Pancreas (tissue), 10 donors: ENCODE data around the gene CNTN5. TPM values are rescaled to one million over a fixed set of nuclear protein-coding genes. Genes with fewer than 3 reads are reported as not detected.

ENCODE experiments used
- ATAC-seq, 4 donors: fragments of 200-7000 bp; cut with Tn5 transposase; one replicate each; pipeline versions ENCODE4 v1.8.0 to v1.9.1; 2020; ENCODE audit warnings: mild to moderate bottlenecking in 4 of 4, moderate library complexity in 4 of 4
- DNase-seq, 6 donors: peaks; one replicate each; pipeline ENCODE4 v3.0.0-alpha.2; 2020
- FAIRE-seq: peaks from 2 replicates; lab custom pipeline; 2012; peaks lifted over from hg19 to GRCh38; lab: Jason Lieb, UNC
- H3K27ac ChIP-seq, 4 donors: fragments of 200-600 bp; sonication (generic); 1 replicate in 3 of 4; 2 replicates in 1 of 4; pipeline versions ENCODE4 v1.5.0 to v1.8.0; 2020
- H3K27me3 ChIP-seq, 4 donors: fragments of 200-600 bp; one replicate each; pipeline ENCODE4 v1.8.0; 2021
- H3K36me3 ChIP-seq, 3 donors: fragments of 200-600 bp; sonication (generic) in 1 of 3; one replicate each; pipeline versions ENCODE4 v1.5.0 to v1.8.0; 2020 to 2021
- H3K4me1 ChIP-seq, 3 donors: fragments of 200-600 bp; one replicate each; pipeline ENCODE4 v1.8.0; 2021
- H3K4me3 ChIP-seq, 4 donors: fragments of 200-600 bp; sonication (generic) in 2 of 4; one replicate each; pipeline versions ENCODE4 v1.5.0 to v1.8.0; 2020 to 2021
- H3K9me3 ChIP-seq, 4 donors: fragments of 200-600 bp; one replicate each; pipeline ENCODE4 v1.8.0; 2021
- CTCF ChIP-seq, 4 donors: fragments of 200-600 bp; sonication (generic) in 3 of 4; IDR thresholded peaks; one replicate each; pipeline versions ENCODE4 v1.5.0 to v1.8.0; 2021; ENCODE audit warnings: antibody characterized with exemption in 4 of 4
- WGBS, 2 donors: extraction: QIAGEN DNeasy Blood & Tissue Kit; methylation state at CpG; one replicate each; pipeline ENCODE4 v1.1.7; 2013; 5-methylcytosine and 5-hydroxymethylcytosine counted together
- intact Hi-C, 3 donors: fragments of 100-400 bp; cut with DNase I; formaldehyde crosslinking; loops; one replicate each; pipeline versions ENCODE4 v1.11.1 to v1.14.2; 2022
- polyA plus RNA-seq, 2 donors: library from polyadenylated mRNA; stranded (reverse); fragments of 200-250 nt; gene quantifications; one replicate each; pipeline ENCODE4 v1.2.3, GENCODE V29; 2013
- total RNA-seq, 6 donors: library from RNA; stranded (reverse); fragmentation: NEBNext Ultra II Directional in 4 of 6; extraction: Animal tissue kit (Norgen Biotek cat#: 25700) in 4 of 6; gene quantifications; one replicate each; pipeline versions ENCODE4 v1.2.1 to v1.2.4, GENCODE V29; 2021 to 2023
- donor health status: healthy with polysubstance abuse.
- donor health status: DM: no; HTN: no; CAD: no; lungs with moderate emphysema.
- donor health status: DM: no; HTN: no; CAD: no.
- donor health status: control.
- donor health status: control.
- donor health status: Bipolar disorder and iron deficiency.
- donor health status: DM: yes; HTN: yes; CAD: no.
- donor health status: DM: no; HTN: no; CAD: no.
- donor health status: DM: no; HTN: no; CAD: no.
- donor health status: DM: yes; HTN: yes; CAD: no.

The CNTN5 gene
- total and polyA plus RNA-seq, 8 donors: 0.11 to 1.2 (median 0.58) TPM

- Histone ChIP-seq H3K9me3 (no peaks in the 10 kb centered on the region), H3K36me3 (no peaks in the 10 kb centered on the region), H3K4me3 (no peak overlapping the region), H3K27me3 (no peaks in the 10 kb centered on the region), H3K27ac (no peak overlapping the region), H3K4me1 (no peaks in the 10 kb centered on the region)
- 52 to 82% methylated on average over 1 of the region's 1 CpG for WGBS, 2 donors
- intact Hi-C loops: no loop called here
- no peak for TF ChIP-seq CTCF (IDR thresholded peaks at IDR 0.05)
- ATAC-seq (no peak), FAIRE-seq (no peak), DNase-seq (no peak)
Observed at GRCh38 chr11:99333621-99334020, 312.9 kb downstream of the CNTN5 start.

GRCh38 chr11:99343117-99343516 is 322.4 kb downstream of the CNTN5 start:
- Histone ChIP-seq H3K27me3 (no peaks in the 10 kb centered on the region), H3K36me3 (no peaks in the 10 kb centered on the region), H3K9me3 (no peaks in the 10 kb centered on the region), H3K4me3 (no peak overlapping the region), H3K27ac (no peak overlapping the region), H3K4me1 (no peaks in the 10 kb centered on the region)
- intact Hi-C loops: no loop called here
- FAIRE-seq (no peak), DNase-seq (no peak), ATAC-seq (no peak)
- TF ChIP-seq CTCF (IDR thresholded peaks at IDR 0.05): no peak
- 23 to 42% methylated on average over 2 of the region's 2 CpGs for WGBS, 2 donors

DNA sequence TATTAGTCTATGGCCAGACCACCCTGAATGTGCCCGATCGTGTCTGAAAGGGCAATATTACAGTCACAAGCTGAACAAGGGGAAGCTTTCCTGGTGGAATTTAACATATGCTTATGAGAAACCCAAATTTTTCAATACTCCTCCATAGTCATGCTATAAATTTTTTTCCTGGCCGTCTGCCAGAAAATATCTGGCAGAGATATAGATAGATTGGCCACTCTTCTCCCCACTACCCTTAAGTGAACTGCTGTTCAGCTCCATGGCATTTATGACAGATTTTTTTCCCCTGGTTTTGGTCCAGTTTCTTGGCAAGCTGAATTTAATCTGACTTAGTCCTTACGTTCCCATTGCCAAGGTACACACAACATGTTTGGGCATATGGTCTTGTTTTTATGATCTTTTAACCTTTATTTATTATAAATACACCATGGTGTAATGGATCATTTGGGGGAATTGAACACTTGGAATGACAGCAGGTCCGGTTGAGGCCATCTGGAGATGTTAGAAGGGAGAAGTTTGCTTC is 328.5 kb downstream of the CNTN5 start:
- no peak overlapping the region for H3K27ac ChIP-seq
- H3K27me3 ChIP-seq: no peaks in the 10 kb centered on the region

DNA sequence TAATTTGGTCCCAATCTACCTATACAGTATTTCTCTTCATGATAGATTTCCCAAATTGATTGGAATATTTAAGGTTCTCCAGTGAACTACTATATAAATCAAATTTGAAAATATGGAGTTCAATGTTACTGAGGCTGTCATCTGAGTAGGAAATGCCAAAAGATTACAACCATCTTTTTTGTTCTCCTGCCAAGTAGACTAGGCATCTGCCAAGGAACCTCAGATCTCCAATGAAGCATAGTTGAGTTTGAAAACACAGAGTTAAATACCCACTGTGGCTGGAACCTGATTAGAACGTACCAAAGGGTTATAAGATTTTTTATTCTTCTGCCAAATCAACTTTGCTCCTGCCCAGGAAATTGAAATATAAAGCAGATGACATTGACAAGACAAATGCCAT is 330.9 kb downstream of the CNTN5 start:
- Histone ChIP-seq H3K27me3 (no peaks in the 10 kb centered on the region), H3K4me3 (no peak overlapping the region), H3K27ac (no peak overlapping the region), H3K36me3 (no peaks in the 10 kb centered on the region), H3K9me3 (no peaks in the 10 kb centered on the region), H3K4me1 (no peaks in the 10 kb centered on the region)
- FAIRE-seq: no peak
- no peak for DNase-seq
- TF ChIP-seq CTCF (IDR thresholded peaks at IDR 0.05): no peak
- no peak for ATAC-seq
- WGBS, 2 donors: 2 to 5% methylated on average over 1 of the region's 1 CpG
- intact Hi-C loops: no loop called here

More for the DNA sequence above, 328.5 kb downstream of the CNTN5 start:
- FAIRE-seq (no peak), DNase-seq (no peak), ATAC-seq (no peak)
- Histone ChIP-seq H3K4me1 (no peaks in the 10 kb centered on the region), H3K9me3 (no peaks in the 10 kb centered on the region), H3K4me3 (no peak overlapping the region), H3K36me3 (no peaks in the 10 kb centered on the region)
- no peak for TF ChIP-seq CTCF (IDR thresholded peaks at IDR 0.05)
- intact Hi-C loops: no loop called here
- WGBS, 2 donors: 48 to 60% methylated on average over 5 of the region's 5 CpGs

- Histone ChIP-seq H3K4me1 (no peaks in the 10 kb centered on the region), H3K9me3 (no peaks in the 10 kb centered on the region), H3K36me3 (no peaks in the 10 kb centered on the region), H3K27me3 (no peaks in the 10 kb centered on the region), H3K27ac (no peak overlapping the region), H3K4me3 (no peak overlapping the region)
- DNase-seq (no peak), FAIRE-seq (no peak), ATAC-seq (no peak)
- intact Hi-C loops: no loop called here
- WGBS, 2 donors: 61 to 67% methylated on average over 5 of the region's 5 CpGs
- TF ChIP-seq CTCF (IDR thresholded peaks at IDR 0.05): no peak
Observed at GRCh38 chr11:99352642-99353041, 331.9 kb downstream of the CNTN5 start.
